Muscle of back (tissue), 11 donors: ENCODE results near the gene EPS8L2. TPM values are rescaled to one million over a fixed set of nuclear protein-coding genes. Genes with fewer than 3 reads are reported as not detected.

Experiments
- DNase-seq, 3 donors: peaks; one replicate each; pipeline versions ENCODE4 v3.0.0 to v3.0.0-alpha.2; 2013
- polyA plus RNA-seq, 10 donors: library from polyadenylated mRNA; unstranded; fragments of 120-200 nt; gene quantifications; one replicate each; pipeline ENCODE4 v1.2.1, GENCODE V29; 2013; ENCODE audit not compliant: insufficient read length in 10 of 10

EPS8L2 gene
- polyA plus RNA-seq, 10 donors: 1.5 to 9.0 (median 2.8) TPM

- DNase-seq: no peak
Observed at GRCh38 chr11:774873-775592, 69.0 kb downstream of the EPS8L2 start.

- DNase-seq: no peak
Observed at GRCh38 chr11:776263-776560, 70.2 kb downstream of the EPS8L2 start.

- peak in 1 of 3 donors; percentile 66 for DNase-seq
Observed at GRCh38 chr11:776561-777287, 70.7 kb downstream of the EPS8L2 start.

Other genes starting within 250 kb of the EPS8L2 start
- 100 to 1,000 TPM in 1 of 10 donors, 10 to 100 TPM in 9; 75.5 to 108 (median 86.2) TPM for gene RNH1, start 199.0 kb upstream of the EPS8L2 start, polyA plus RNA-seq
- gene HRAS, start 170.7 kb upstream of the EPS8L2 start, polyA plus RNA-seq: 100 to 1,000 TPM in 5 of 10 donors, 10 to 100 TPM in 5; 84.1 to 114 (median 101) TPM
- gene LRRC56, start 168.7 kb upstream of the EPS8L2 start, polyA plus RNA-seq: 1 to 10 TPM; 2.7 to 7.0 (median 4.9) TPM
- 1 to 10 TPM in 1 of 10 donors, under 1 TPM in 9; 0.17 to 1.1 (median 0.44) TPM for gene LMNTD2, start 145.5 kb upstream of the EPS8L2 start, polyA plus RNA-seq
- gene RASSF7, start 145.3 kb upstream of the EPS8L2 start, polyA plus RNA-seq: 1 to 10 TPM; 1.1 to 3.7 (median 2.2) TPM
- 10 to 100 TPM; 13.5 to 22.1 (median 16.5) TPM for gene PHRF1, start 129.8 kb upstream of the EPS8L2 start, polyA plus RNA-seq
- 10 to 100 TPM in 4 of 10 donors, 1 to 10 TPM in 6; 6.3 to 13.1 (median 9.6) TPM for gene IRF7, start 90.3 kb upstream of the EPS8L2 start, polyA plus RNA-seq
- 1 to 10 TPM in 7 of 10 donors, under 1 TPM in 3; 0.60 to 2.1 (median 1.2) TPM for gene CDHR5, start 81.3 kb upstream of the EPS8L2 start, polyA plus RNA-seq
- gene SCT, start 79.0 kb upstream of the EPS8L2 start, polyA plus RNA-seq: 100 to 1,000 TPM in 1 of 10 donors, 10 to 100 TPM in 9; 31.7 to 107 (median 61.3) TPM
- gene DRD4, start 69.0 kb upstream of the EPS8L2 start, polyA plus RNA-seq: under 1 TPM; 0.23 to 0.90 (median 0.73) TPM
- 10 to 100 TPM; 22.1 to 40.7 (median 29.2) TPM for gene DEAF1, start 11.0 kb upstream of the EPS8L2 start, polyA plus RNA-seq
- gene TMEM80, start 10.4 kb upstream of the EPS8L2 start, polyA plus RNA-seq: 10 to 100 TPM; 10.6 to 27.9 (median 16.7) TPM
- gene TALDO1, start 41.2 kb downstream of the EPS8L2 start, polyA plus RNA-seq: 10 to 100 TPM; 55.0 to 92.1 (median 66.3) TPM
- gene GATD1, start 71.3 kb downstream of the EPS8L2 start, polyA plus RNA-seq: 10 to 100 TPM; 30.5 to 49.5 (median 39.2) TPM
- 1 to 10 TPM in 1 of 10 donors, under 1 TPM in 9; 0.35 to 1.0 (median 0.60) TPM for gene CEND1, start 83.9 kb downstream of the EPS8L2 start, polyA plus RNA-seq
- 10 to 100 TPM in 6 of 10 donors, 1 to 10 TPM in 4; 9.0 to 16.8 (median 10.2) TPM for gene SLC25A22, start 92.0 kb downstream of the EPS8L2 start, polyA plus RNA-seq
- gene PIDD1, start 99.0 kb downstream of the EPS8L2 start, polyA plus RNA-seq: 10 to 100 TPM in 1 of 10 donors, 1 to 10 TPM in 9; 4.4 to 10.5 (median 6.3) TPM
- 1,000 to 10,000 TPM; 1,394 to 1,882 (median 1,587) TPM for gene RPLP2, start 103.7 kb downstream of the EPS8L2 start, polyA plus RNA-seq
- 10 to 100 TPM; 18.4 to 32.9 (median 27.9) TPM for gene PNPLA2, start 112.7 kb downstream of the EPS8L2 start, polyA plus RNA-seq
- 10 to 100 TPM in 6 of 10 donors, 1 to 10 TPM in 4; 8.2 to 16.0 (median 10.9) TPM for gene CRACR2B, start 121.7 kb downstream of the EPS8L2 start, polyA plus RNA-seq
- gene CD151, start 126.7 kb downstream of the EPS8L2 start, polyA plus RNA-seq: 100 to 1,000 TPM; 113 to 161 (median 135) TPM
- 100 to 1,000 TPM in 6 of 10 donors, 10 to 100 TPM in 4; 69.6 to 159 (median 104) TPM for gene POLR2L, start 136.3 kb downstream of the EPS8L2 start, polyA plus RNA-seq
- gene TSPAN4, start 136.6 kb downstream of the EPS8L2 start, polyA plus RNA-seq: 10 to 100 TPM; 41.1 to 72.2 (median 49.6) TPM
- 10 to 100 TPM; 53.2 to 82.8 (median 64.0) TPM for gene CHID1, start 204.6 kb downstream of the EPS8L2 start, polyA plus RNA-seq
- 10 to 100 TPM; 40.5 to 62.5 (median 49.2) TPM for gene AP2A2, start 219.6 kb downstream of the EPS8L2 start, polyA plus RNA-seq